Epithelial cell of proximal tubule (primary cell): Measurements from ENCODE around the gene CXCL3. TPM values are rescaled to one million over a fixed set of nuclear protein-coding genes. Genes with fewer than 3 reads are reported as not detected.
"Not testable (repeated sequence)": the region's sequence is repeated elsewhere in the genome, so short reads cannot be mapped to it uniquely, and the experiment has no call there.

Source experiments
- DNase-seq: peaks from one replicate; pipeline ENCODE4 v3.0.0-alpha.2; 2011; ENCODE audit warnings: low read depth
- H3K4me3 ChIP-seq: 2 replicates; pipeline ENCODE4 v1.5.1; 2011; ENCODE audit warnings: low read depth, mild to moderate bottlenecking, low read length
- CTCF ChIP-seq: conservative IDR thresholded peaks from 2 replicates; pipeline ENCODE4 v1.5.1; 2012; ENCODE audit warnings: low read depth, mild to moderate bottlenecking, low read length
- total RNA-seq: library from RNA; depleted of rRNA; stranded (reverse); fragments of >200 nt; gene quantifications from 2 replicates; pipeline ENCODE4 v1.2.3, GENCODE V29; 2015

CXCL3 gene
- 4.8 and 6.6 TPM in 2 replicates for total RNA-seq

DNA sequence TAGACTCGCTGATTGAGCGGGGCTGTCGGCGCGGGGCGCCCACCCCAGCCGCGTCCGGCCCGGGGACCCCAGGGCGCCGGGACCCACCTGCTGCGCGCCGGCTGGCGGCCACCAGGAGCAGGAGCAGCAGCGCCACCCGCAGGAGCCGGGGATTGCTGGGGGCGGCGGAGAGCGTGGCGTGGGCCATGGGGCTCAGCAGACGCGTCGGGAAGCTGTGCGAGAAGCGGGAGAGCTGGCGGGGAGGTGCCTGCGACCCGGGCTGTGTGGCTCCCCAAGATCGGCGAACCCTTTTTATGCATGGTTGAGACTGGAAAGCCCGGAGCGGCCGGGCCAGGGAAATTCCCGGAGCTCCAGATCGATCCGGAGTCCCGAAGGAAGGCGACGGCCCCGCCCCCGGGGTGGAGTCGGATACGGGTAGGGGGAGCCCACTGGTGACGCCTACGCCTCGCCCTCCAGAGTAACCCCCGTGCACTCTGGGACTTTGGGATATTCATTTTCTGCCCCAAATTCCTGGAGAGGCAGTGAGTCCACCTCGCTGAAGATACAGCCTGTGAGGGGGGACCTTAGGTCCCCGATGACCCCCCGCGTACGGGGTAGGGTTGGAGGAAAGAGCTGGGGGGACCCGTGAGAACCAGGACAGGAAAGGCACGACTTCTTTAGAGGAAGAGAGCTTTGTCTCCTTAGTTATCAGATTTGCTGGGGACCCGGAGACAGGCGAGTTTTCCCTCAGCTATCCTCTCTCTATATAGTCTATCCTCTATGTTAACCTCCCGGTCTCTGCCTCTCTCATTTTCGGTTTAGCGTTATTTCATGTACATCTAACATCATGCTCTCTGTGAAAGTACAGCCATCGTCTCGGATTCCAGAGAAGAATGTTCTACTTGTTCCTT is at the start of gene CXCL3:
Gene CXCL3 (minus strand): TSS at position 265 of the 890 bp plus-strand sequence. CDS start 78 bp downstream, at position 187.
- TF ChIP-seq CTCF: peak; percentile 27
- H3K4me3 ChIP-seq: peak within 1 kb of the TSS; percentile 92
- no peak for DNase-seq

GRCh38 chr4:74087481-74087880 is 49.0 kb upstream of the CXCL3 start:
- no peak for TF ChIP-seq CTCF
- H3K4me3 ChIP-seq: no peak overlapping the region
- DNase-seq: no peak

DNA sequence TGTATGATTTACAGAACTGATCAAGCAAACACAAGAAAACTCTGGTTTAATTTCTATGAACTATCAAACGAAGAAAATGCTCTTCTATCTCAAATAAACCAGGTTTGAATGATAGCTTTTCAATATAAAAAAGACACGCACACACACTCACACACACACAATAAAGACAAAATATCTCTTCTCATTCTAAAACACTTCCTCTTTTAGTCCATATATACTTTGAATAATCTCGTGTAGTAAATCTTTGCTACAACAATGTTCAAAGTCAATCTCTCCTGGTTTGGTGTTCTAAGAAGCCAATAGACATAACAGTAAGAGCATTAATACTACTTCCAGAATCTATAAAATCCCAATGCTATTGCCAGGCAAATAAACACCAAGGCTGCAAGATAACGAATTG is 47.2 kb upstream of the CXCL3 start:
- H3K4me3 ChIP-seq: no peak overlapping the region
- DNase-seq: no peak
- TF ChIP-seq CTCF: no peak

- TF ChIP-seq CTCF: no peak
- no peak for DNase-seq
- no peak overlapping the region for H3K4me3 ChIP-seq
These were observed 46.5 kb upstream of the CXCL3 start for GRCh38 chr4:74084984-74085383.

DNA sequence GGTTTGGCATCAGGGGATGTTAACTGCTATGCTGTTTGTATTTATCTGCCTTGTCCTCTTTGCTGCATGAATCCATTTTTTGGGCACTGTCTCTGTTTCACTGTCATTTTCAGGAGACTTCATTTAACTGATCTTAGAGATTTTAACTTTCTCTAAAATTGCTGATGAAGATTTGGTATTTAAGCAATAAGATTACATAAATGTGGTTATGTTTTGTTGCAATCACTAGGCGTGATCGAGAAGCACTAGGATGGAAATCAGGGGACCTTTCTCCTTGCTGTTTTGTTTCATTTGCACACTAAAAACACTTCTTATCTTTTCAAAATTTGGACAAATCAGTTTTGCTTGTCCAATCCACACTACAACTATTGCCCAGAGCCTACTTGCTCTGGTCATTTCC is 45.1 kb upstream of the CXCL3 start:
- no peak for TF ChIP-seq CTCF
- DNase-seq: no peak
- no peak overlapping the region for H3K4me3 ChIP-seq

GRCh38 chr4:74081035-74081434 is 42.5 kb upstream of the CXCL3 start:
- no peak for DNase-seq
- no peak overlapping the region for H3K4me3 ChIP-seq
- no peak for TF ChIP-seq CTCF

- H3K4me3 ChIP-seq, DNase-seq: not testable (repeated sequence)
These were observed 41.9 kb upstream of the CXCL3 start for GRCh38 chr4:74080351-74080750.

- DNase-seq, H3K4me3 ChIP-seq: not testable (repeated sequence)
These were observed 40.5 kb upstream of the CXCL3 start for GRCh38 chr4:74079024-74079423.
